SK-N-SH (cell line): ENCODE measurements around the gene PPP2R5C. TPM values are rescaled to one million over a fixed set of nuclear protein-coding genes. Genes with fewer than 3 reads are reported as not detected.

ENCODE experiments used
- CTCF ChIA-PET: fragments of 300-600, 350-600 bp; formaldehyde crosslinking; extraction: SDS; loops from one replicate; lab custom pipeline; 2021; lab: Yijun Ruan, JAX
- POLR2A ChIA-PET: fragments of 350-600 bp; sonication (Branson Sonifier 250); formaldehyde crosslinking; extraction: SDS; loops from one replicate; lab custom pipeline; 2020; ENCODE audit warnings: antibody characterized with exemption, inconsistent platforms; lab: Yijun Ruan, JAX
- DNase-seq: peaks from one replicate; pipeline ENCODE4 v3.0.0; 2012
- H2AFZ ChIP-seq: fragments of 200-600 bp; sonication (generic); 2 replicates; pipeline ENCODE4 v1.8.1; 2016; ENCODE audit warnings: antibody characterized with exemption, mild to moderate bottlenecking, low read depth
- H3F3A ChIP-seq: fragments of 200-600 bp; sonication (generic); replicated peaks from 2 replicates; pipeline ENCODE3; 2016; ENCODE audit warnings: antibody characterized with exemption, mild to moderate bottlenecking; ENCODE audit not compliant: insufficient read depth
- H3K27ac ChIP-seq, 2 experiments: fragments of 200-500 bp in 1 of 2; fragments of 200-600 bp in 1 of 2; sonication (Bioruptor generic) in 1 of 2; sonication (generic), shearing (Covaris generic) in 1 of 2; 2 replicates each; pipeline versions ENCODE4 v1.5.1 to v1.6.1; 2014 to 2016; ENCODE audit warnings: low read depth in 2 of 2, inconsistent platforms in 1 of 2, low read length in 1 of 2, mild to moderate bottlenecking in 1 of 2, mixed read lengths in 1 of 2
- H3K27me3 ChIP-seq: fragments of 200-600 bp; sonication (generic), shearing (Covaris generic); 2 replicates; pipeline ENCODE4 v1.6.1; 2016; ENCODE audit warnings: mixed run types; ENCODE audit not compliant: insufficient read depth
- H3K36me3 ChIP-seq, 2 experiments: fragments of 200-500 bp in 1 of 2; fragments of 200-600 bp in 1 of 2; sonication (Bioruptor generic) in 1 of 2; sonication (generic) in 1 of 2; replicated peaks in 1 of 2; 2 replicates each; pipeline versions ENCODE3 to v1.5.1; 2014 to 2016; ENCODE audit warnings: low read length in 1 of 2, mild to moderate bottlenecking in 1 of 2; ENCODE audit not compliant: insufficient read depth in 2 of 2, control insufficient read depth in 1 of 2
- H3K4me1 ChIP-seq, 2 experiments: fragments of 200-500 bp in 1 of 2; fragments of 200-600 bp in 1 of 2; sonication (Bioruptor generic) in 1 of 2; sonication (generic), shearing (Covaris generic) in 1 of 2; 2 replicates each; pipeline versions ENCODE4 v1.5.1 to v1.6.1; 2014 to 2016; ENCODE audit warnings: low read depth in 1 of 2, low read length in 1 of 2, mixed run types in 1 of 2; ENCODE audit not compliant: insufficient read depth in 2 of 2, control insufficient read depth in 1 of 2
- H3K4me2 ChIP-seq: fragments of 200-600 bp; sonication (generic), shearing (Covaris generic); 2 replicates; pipeline ENCODE4 v1.6.1; 2017; ENCODE audit warnings: mixed run types
- H3K4me3 ChIP-seq, 2 experiments: fragments of 200-500 bp in 1 of 2; fragments of 200-600 bp in 1 of 2; sonication (Bioruptor generic) in 1 of 2; sonication (generic), shearing (Covaris generic) in 1 of 2; 2 replicates each; pipeline versions ENCODE4 v1.5.1 to v1.8.1; 2014 to 2016; ENCODE audit warnings: low read depth in 2 of 2, inconsistent platforms in 1 of 2, low read length in 1 of 2, mild to moderate bottlenecking in 1 of 2, mixed read lengths in 1 of 2, moderate library complexity in 1 of 2
- H3K79me2 ChIP-seq: fragments of 200-600 bp; sonication (generic); 2 replicates; pipeline ENCODE4 v1.8.1; 2017; ENCODE audit warnings: mild to moderate bottlenecking; ENCODE audit not compliant: insufficient read depth
- H3K9ac ChIP-seq: fragments of 200-600 bp; sonication (generic); 2 replicates; pipeline ENCODE4 v1.6.1; 2017; ENCODE audit warnings: mixed run types
- H3K9me2 ChIP-seq: fragments of 200-600 bp; sonication (generic); 2 replicates; pipeline ENCODE4 v1.6.1; 2017; ENCODE audit warnings: mixed run types
- H3K9me3 ChIP-seq: fragments of 200-600 bp; sonication (generic); 2 replicates; pipeline ENCODE4 v1.6.1; 2017; ENCODE audit warnings: mixed run types, mild to moderate bottlenecking, moderate library complexity
- H4K20me1 ChIP-seq: fragments of 200-600 bp; sonication (generic); 2 replicates; pipeline ENCODE4 v1.6.1; 2017; ENCODE audit warnings: mild to moderate bottlenecking, mixed run types; ENCODE audit not compliant: insufficient read depth
- CTCF ChIP-seq: fragments of 200-600 bp; sonication (generic); IDR thresholded peaks from 2 replicates; pipeline ENCODE4 v1.6.1; 2017; ENCODE audit warnings: antibody characterized with exemption, mild to moderate bottlenecking, moderate library complexity
- EP300 ChIP-seq, 2 experiments: IDR thresholded peaks; 2 replicates each; pipeline versions ENCODE4 v1.4.0 to v1.6.1; 2012; ENCODE audit warnings: borderline replicate concordance in 1 of 2, low read depth in 1 of 2, low read length in 1 of 2
- EZH2phosphoT487 ChIP-seq: fragments of 200-600 bp; sonication (generic); IDR thresholded peaks from 2 replicates; pipeline ENCODE4 v1.6.1; 2017; ENCODE audit warnings: low read depth, mixed run types, mild to moderate bottlenecking, antibody characterized with exemption, moderate library complexity, borderline replicate concordance
- GATA2 ChIP-seq: sonication (generic); formaldehyde crosslinking; IDR thresholded peaks from 2 replicates; pipeline ENCODE4 v1.5.0; 2020; ENCODE audit warnings: mild to moderate bottlenecking, missing genetic modification reagents
- NRF1 ChIP-seq: IDR thresholded peaks from 2 replicates; pipeline ENCODE4 v1.6.1; 2012; ENCODE audit warnings: low read depth, mild to moderate bottlenecking, low read length
- POLR2AphosphoS5 ChIP-seq: IDR thresholded peaks from 2 replicates; pipeline ENCODE4 v1.6.1; 2012; ENCODE audit warnings: low read depth, low read length
- RCOR1 ChIP-seq: fragments of 150-350 bp; IDR thresholded peaks from 2 replicates; pipeline ENCODE4 v1.6.1; 2017; ENCODE audit warnings: antibody characterized with exemption, low read length
- RFX5 ChIP-seq: IDR thresholded peaks from 2 replicates; pipeline ENCODE4 v1.6.1; 2012; ENCODE audit warnings: mild to moderate bottlenecking, improper control_type of control experiment, low read length
- RXRA ChIP-seq: IDR thresholded peaks from 2 replicates; pipeline ENCODE4 v1.4.0; 2012; ENCODE audit warnings: low read depth, mild to moderate bottlenecking, borderline replicate concordance
- ZBTB33 ChIP-seq: IDR thresholded peaks from 2 replicates; pipeline ENCODE4 v1.4.0; 2012; ENCODE audit warnings: low read depth, borderline replicate concordance
- WGBS: methylation state at CpG from one replicate; pipeline ENCODE4 v1.1.6; 2017; ENCODE audit warnings: low lambda C conversion rate; 5-methylcytosine and 5-hydroxymethylcytosine counted together
- polyA plus RNA-seq, 3 experiments: library from polyadenylated mRNA; depleted of rRNA; stranded (reverse); fragments of >200 nt; gene quantifications; 2 replicates each; pipeline ENCODE4 v1.2.3, GENCODE V29; 2012
- TF ChIP-seq, protein P1 (sequence below): IDR thresholded peaks from 2 replicates; pipeline ENCODE4 v1.6.1; 2012; ENCODE audit warnings: mild to moderate bottlenecking, low read depth, low read length, moderate library complexity
- TF ChIP-seq, protein P2 (sequence below): fragments of 150-350 bp; IDR thresholded peaks from 2 replicates; pipeline ENCODE4 v1.6.1; 2017; ENCODE audit warnings: antibody characterized with exemption, low read length, low read depth, borderline replicate concordance

Gene PPP2R5C
- polyA plus RNA-seq, 1 of the 3 experiments (the other 2 are of a cell fraction): 43.7 TPM

DNA sequence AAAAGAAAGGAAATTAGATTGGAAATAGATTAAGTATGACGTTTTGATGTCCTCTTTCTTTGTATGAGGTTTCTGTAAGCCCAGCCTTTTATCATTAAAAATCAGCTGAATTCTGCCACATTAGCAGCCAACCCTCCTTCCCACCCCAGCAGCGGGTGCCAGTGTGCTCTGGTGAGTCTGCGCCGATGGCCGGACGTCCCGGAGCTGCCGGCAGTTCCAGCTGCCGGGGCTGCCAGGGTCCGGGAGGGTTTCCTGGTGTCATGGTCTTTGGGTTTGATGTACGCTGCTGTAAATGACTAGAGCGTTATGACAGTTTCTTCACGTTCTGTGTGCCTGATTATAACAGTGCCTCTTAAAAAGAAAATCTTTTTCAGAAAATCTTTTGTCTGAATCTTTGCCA lies 151.3 kb downstream of the PPP2R5C start:
- Histone ChIP-seq H3K79me2 (no peaks in the 10 kb centered on the region), H2AFZ (no peak overlapping the region), H3F3A (no peaks in the 10 kb centered on the region), H3K4me1 (no peaks in the 10 kb centered on the region), H3K9me3 (no peaks in the 10 kb centered on the region), H4K20me1 (no peaks in the 10 kb centered on the region), H3K9ac (no peak overlapping the region), H3K9me2 (no peaks in the 10 kb centered on the region), H3K4me3 (no peak overlapping the region), H3K27ac (no peak overlapping the region), H3K27me3 (no peaks in the 10 kb centered on the region), H3K4me2 (no peak overlapping the region), H3K36me3 (peaks cover 30 to 46% of the 10 kb centered on the region in 2 experiments)
- CTCF ChIA-PET: interaction anchor here (2.3 to 4.5 kb wide), 2 partner anchors 14 to 142 kb away, joined by 5 to 27 read pairs; no protein-coding TSS in a partner anchor
- WGBS: 98% methylated on average over 13 of the region's 13 CpGs
- DNase-seq: no peak
- TF ChIP-seq NRF1 (no peak), POLR2AphosphoS5 (no peak), EZH2phosphoT487 (no peak), CTCF (no peak), RCOR1 (no peak), RXRA (no peak), GATA2 (CRISPR knock-in tag) (no peak), RFX5 (no peak), ZBTB33 (no peak), EP300 (IDR thresholded peaks at IDR 0.05; ENCODE audit: borderline replicate concordance in 1 of 2, low read depth in 1 of 2, low read length in 1 of 2) (no peak)
- TF ChIP-seq, protein P1, sequence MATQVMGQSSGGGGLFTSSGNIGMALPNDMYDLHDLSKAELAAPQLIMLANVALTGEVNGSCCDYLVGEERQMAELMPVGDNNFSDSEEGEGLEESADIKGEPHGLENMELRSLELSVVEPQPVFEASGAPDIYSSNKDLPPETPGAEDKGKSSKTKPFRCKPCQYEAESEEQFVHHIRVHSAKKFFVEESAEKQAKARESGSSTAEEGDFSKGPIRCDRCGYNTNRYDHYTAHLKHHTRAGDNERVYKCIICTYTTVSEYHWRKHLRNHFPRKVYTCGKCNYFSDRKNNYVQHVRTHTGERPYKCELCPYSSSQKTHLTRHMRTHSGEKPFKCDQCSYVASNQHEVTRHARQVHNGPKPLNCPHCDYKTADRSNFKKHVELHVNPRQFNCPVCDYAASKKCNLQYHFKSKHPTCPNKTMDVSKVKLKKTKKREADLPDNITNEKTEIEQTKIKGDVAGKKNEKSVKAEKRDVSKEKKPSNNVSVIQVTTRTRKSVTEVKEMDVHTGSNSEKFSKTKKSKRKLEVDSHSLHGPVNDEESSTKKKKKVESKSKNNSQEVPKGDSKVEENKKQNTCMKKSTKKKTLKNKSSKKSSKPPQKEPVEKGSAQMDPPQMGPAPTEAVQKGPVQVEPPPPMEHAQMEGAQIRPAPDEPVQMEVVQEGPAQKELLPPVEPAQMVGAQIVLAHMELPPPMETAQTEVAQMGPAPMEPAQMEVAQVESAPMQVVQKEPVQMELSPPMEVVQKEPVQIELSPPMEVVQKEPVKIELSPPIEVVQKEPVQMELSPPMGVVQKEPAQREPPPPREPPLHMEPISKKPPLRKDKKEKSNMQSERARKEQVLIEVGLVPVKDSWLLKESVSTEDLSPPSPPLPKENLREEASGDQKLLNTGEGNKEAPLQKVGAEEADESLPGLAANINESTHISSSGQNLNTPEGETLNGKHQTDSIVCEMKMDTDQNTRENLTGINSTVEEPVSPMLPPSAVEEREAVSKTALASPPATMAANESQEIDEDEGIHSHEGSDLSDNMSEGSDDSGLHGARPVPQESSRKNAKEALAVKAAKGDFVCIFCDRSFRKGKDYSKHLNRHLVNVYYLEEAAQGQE: no peak
- TF ChIP-seq, protein P2, sequence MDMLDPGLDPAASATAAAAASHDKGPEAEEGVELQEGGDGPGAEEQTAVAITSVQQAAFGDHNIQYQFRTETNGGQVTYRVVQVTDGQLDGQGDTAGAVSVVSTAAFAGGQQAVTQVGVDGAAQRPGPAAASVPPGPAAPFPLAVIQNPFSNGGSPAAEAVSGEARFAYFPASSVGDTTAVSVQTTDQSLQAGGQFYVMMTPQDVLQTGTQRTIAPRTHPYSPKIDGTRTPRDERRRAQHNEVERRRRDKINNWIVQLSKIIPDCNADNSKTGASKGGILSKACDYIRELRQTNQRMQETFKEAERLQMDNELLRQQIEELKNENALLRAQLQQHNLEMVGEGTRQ: no peak
- POLR2A ChIA-PET: no interaction called here
